Aorta (tissue), 5 donors: ENCODE results near the gene DBT. TPM values are rescaled to one million over a fixed set of nuclear protein-coding genes. Genes with fewer than 3 reads are reported as not detected.

Experiments used
- ATAC-seq: fragments of 200-7000 bp; cut with Tn5 transposase; one replicate; pipeline ENCODE4 v1.9.1; 2022; ENCODE audit warnings: moderate library complexity; ENCODE audit not compliant: low FRiP score
- DNase-seq, 2 donors: peaks; one replicate each; pipeline ENCODE4 v3.0.0-alpha.2; 2020
- H3K27ac ChIP-seq, 2 donors: one replicate each; pipeline ENCODE4 v1.5.1; 2013; ENCODE audit warnings: low read length in 2 of 2, mild to moderate bottlenecking in 2 of 2, moderate library complexity in 2 of 2, control low read depth in 1 of 2, inconsistent platforms in 1 of 2, low read depth in 1 of 2
- H3K27me3 ChIP-seq, 2 donors: one replicate each; pipeline ENCODE4 v1.6.1; 2013; ENCODE audit warnings: control low read depth in 1 of 2, low read length in 1 of 2, mild to moderate bottlenecking in 1 of 2, moderate library complexity in 1 of 2; ENCODE audit not compliant: insufficient read depth in 2 of 2, control insufficient read depth in 1 of 2
- H3K36me3 ChIP-seq, 2 donors: one replicate each; pipeline ENCODE4 v1.6.1; 2013; ENCODE audit warnings: control low read depth in 1 of 2, low read length in 1 of 2, mild to moderate bottlenecking in 1 of 2; ENCODE audit not compliant: insufficient read depth in 2 of 2, control insufficient read depth in 1 of 2
- H3K4me1 ChIP-seq, 2 donors: one replicate each; pipeline ENCODE4 v1.6.1; 2013; ENCODE audit warnings: low read length in 2 of 2, control low read depth in 1 of 2, mild to moderate bottlenecking in 1 of 2, moderate library complexity in 1 of 2; ENCODE audit not compliant: insufficient read depth in 2 of 2, control insufficient read depth in 1 of 2
- H3K4me3 ChIP-seq, 2 donors: one replicate each; pipeline ENCODE4 v1.5.1; 2013; ENCODE audit warnings: low read length in 2 of 2, control low read depth in 1 of 2, mild to moderate bottlenecking in 1 of 2
- H3K9me3 ChIP-seq: one replicate; pipeline ENCODE4 v1.6.1; 2013; ENCODE audit warnings: mild to moderate bottlenecking, low read length; ENCODE audit not compliant: control insufficient read depth
- WGBS, 2 donors: extraction: QIAGEN DNeasy Blood & Tissue Kit; methylation state at CpG; one replicate each; pipeline ENCODE4 v1.1.7; 2013; 5-methylcytosine and 5-hydroxymethylcytosine counted together
- intact Hi-C, 2 donors: fragments of 100-400 bp; cut with DNase I; formaldehyde crosslinking; loops; one replicate each; pipeline versions ENCODE4 v1.14.2 to v1.15.0; 2022
- microRNA-seq, 2 donors: library from miRNA; unstranded; fragments of <30 nt; microRNA quantifications; one replicate each; pipeline ENCODE4 v1.2.0, GENCODE V29; 2020
- polyA plus RNA-seq, 2 donors: library from polyadenylated mRNA; stranded (reverse); fragments of 200-250 nt; gene quantifications; one replicate each; pipeline ENCODE4 v1.2.3, GENCODE V29; 2013
- total RNA-seq, 2 donors: library from RNA; stranded (reverse); fragmentation: NEBNext Ultra II Directional; extraction: Animal tissue kit (Norgen Biotek cat#: 25700); gene quantifications; one replicate each; pipeline ENCODE4 v1.2.1, GENCODE V29; 2021
- donor health status: healthy with polysubstance abuse.
- donor health status: Bipolar disorder and iron deficiency.
- donor health status: DM: no; HTN: no; CAD: no.
- donor health status: DM: no; HTN: no; CAD: no.
- donor health status: DM: yes; HTN: yes; CAD: no.

DBT gene
- total and polyA plus RNA-seq, 4 donors = 5.0 to 13.0 (median 8.1) TPM

- intact Hi-C loops = no loop called here
- 92 to 97% methylated on average over 3 of the region's 3 CpGs for WGBS, 2 donors
- Histone ChIP-seq H3K36me3 (peaks cover 7 to 8% of the 10 kb centered on the region in 2 donors), H3K9me3 (no peaks in the 10 kb centered on the region), H3K4me3 (no peak overlapping the region), H3K4me1 (no peaks in the 10 kb centered on the region), H3K27me3 (no peaks in the 10 kb centered on the region), H3K27ac (no peak overlapping the region)
- DNase-seq = no peak
- no peak for ATAC-seq
Measured at GRCh38 chr1:100145116-100145515, 104.5 kb downstream of the DBT start.

- Histone ChIP-seq H3K27me3 (no peaks in the 10 kb centered on the region), H3K4me3 (no peak overlapping the region), H3K27ac (no peak overlapping the region), H3K4me1 (no peaks in the 10 kb centered on the region), H3K9me3 (no peaks in the 10 kb centered on the region), H3K36me3 (peaks cover 7 to 10% of the 10 kb centered on the region in 2 donors)
- DNase-seq (no peak), ATAC-seq (no peak)
- WGBS, 2 donors = 80 to 84% methylated on average over 3 of the region's 3 CpGs
- intact Hi-C loops = no loop called here
Measured at GRCh38 chr1:100142343-100142742, 107.3 kb downstream of the DBT start.

GRCh38 chr1:100141192-100141591 lies 108.4 kb downstream of the DBT start:
- intact Hi-C loops = no loop called here
- no peak overlapping the region for H3K4me3 ChIP-seq
- no peak overlapping the region for H3K27ac ChIP-seq
- H3K9me3 ChIP-seq = no peaks in the 10 kb centered on the region
- no peaks in the 10 kb centered on the region for H3K27me3 ChIP-seq
- H3K36me3 ChIP-seq = peaks cover 5 to 8% of the 10 kb centered on the region in 2 donors
- 92 to 94% methylated on average over 4 of the region's 4 CpGs for WGBS, 2 donors
- DNase-seq (no peak), ATAC-seq (no peak)
- no peaks in the 10 kb centered on the region for H3K4me1 ChIP-seq

- H3K27ac ChIP-seq = no peak overlapping the region
- H3K9me3 ChIP-seq = no peaks in the 10 kb centered on the region
- H3K36me3 ChIP-seq = peaks cover 0 to 2% of the 10 kb centered on the region in 2 donors
- intact Hi-C loops = loop anchor here (10.0 kb wide), 3 partner anchors 127 to 757 kb away; partner anchors contain the start of genes EXTL2 (in 1 of the 2), RTCA (in 1 of the 2) and SLC30A7 (in 1 of the 2)
- no peak for DNase-seq
- no peak overlapping the region for H3K4me3 ChIP-seq
- H3K27me3 ChIP-seq = no peaks in the 10 kb centered on the region
- no peak for ATAC-seq
- H3K4me1 ChIP-seq = peaks cover 0 to 2% of the 10 kb centered on the region in 2 donors
- 96 to 98% methylated on average over 2 of the region's 2 CpGs for WGBS, 2 donors
Measured at GRCh38 chr1:100137602-100138001, 112.0 kb downstream of the DBT start.

Small RNA genes within 50 kb of the gene (microRNA-seq; reads per million reads assigned to microRNA genes)
- gene MIR553 = 0 reads per million in 2 donors

Other genes starting within 250 kb of the DBT start
- gene SASS6, start 116.9 kb downstream of the DBT start, total RNA-seq = 1 to 10 TPM; 2.1 to 2.5 TPM
- 1 to 10 TPM in 1 of 2 donors, under 1 TPM in 1; 0.88 to 1.7 TPM for gene SASS6, start 116.9 kb downstream of the DBT start, polyA plus RNA-seq
- 10 to 100 TPM; 11.7 to 18.4 TPM for gene TRMT13, start 116.7 kb downstream of the DBT start, total RNA-seq
- 10 to 100 TPM in 1 of 2 donors, 1 to 10 TPM in 1; 4.9 to 11.9 TPM for gene TRMT13, start 116.7 kb downstream of the DBT start, polyA plus RNA-seq
- gene LRRC39, start 71.6 kb downstream of the DBT start, total RNA-seq = 1 to 10 TPM; 1.0 to 1.4 TPM
- 1 to 10 TPM in 1 of 2 donors, not detected in 1; 2.0 TPM for gene LRRC39, start 71.6 kb downstream of the DBT start, polyA plus RNA-seq
- gene RTCA, start 16.4 kb upstream of the DBT start, total RNA-seq = 10 to 100 TPM; 22.3 to 26.6 TPM
- 10 to 100 TPM; 22.2 to 24.3 TPM for gene RTCA, start 16.4 kb upstream of the DBT start, polyA plus RNA-seq
- 10 to 100 TPM in 1 of 2 donors, 1 to 10 TPM in 1; 8.3 to 14.0 TPM for gene CDC14A, start 102.7 kb upstream of the DBT start, total RNA-seq
- gene CDC14A, start 102.7 kb upstream of the DBT start, polyA plus RNA-seq = 1 to 10 TPM in 1 of 2 donors, under 1 TPM in 1; 0.88 to 1.7 TPM